ENCODE results near the gene ZNF318.
"Not testable (repeated sequence)": the region's sequence is repeated elsewhere in the genome, so short reads cannot be mapped to it uniquely, and the experiment has no call there.

ZNF318 gene

GRCh38 chr6:43395776-43396175, 26.3 kb upstream of the ZNF318 start:
- Histone ChIP-seq H3K9me3 (ENCODE audit: control extremely low read depth in 1 of 5, control insufficient read depth in 4 of 5, insufficient read depth in 2 of 5, low read depth in 1 of 5, low read length in 4 of 5) (no peaks in the 10 kb centered on the region), H3K36me3 (ENCODE audit: control insufficient read depth in 4 of 4, insufficient read depth in 4 of 4, low read length in 3 of 4) (no peaks in the 10 kb centered on the region), H3K4me3 (ENCODE audit: control insufficient read depth in 1 of 7, extremely low read depth in 1 of 7, insufficient read depth in 4 of 7, low read depth in 2 of 7, low read length in 6 of 7) (no peak overlapping the region), H3K27me3 (replicated peaks in 2 of 5; ENCODE audit: control insufficient read depth in 4 of 5, insufficient read depth in 5 of 5, low read length in 4 of 5) (peaks cover 0 to 55% (median 18%) of the 10 kb centered on the region in 5 experiments), H3K4me1 (ENCODE audit: control extremely low read depth in 1 of 4, control insufficient read depth in 4 of 4, insufficient read depth in 4 of 4, low read length in 3 of 4) (peaks cover 0 to 26% (median 20%) of the 10 kb centered on the region in 4 experiments), H3K27ac (ENCODE audit: insufficient read depth in 1 of 2, low read depth in 1 of 2, low read length in 2 of 2, poor library complexity in 1 of 2, severe bottlenecking in 2 of 2) (no peak overlapping the region)
- POLR2A ChIA-PET: interaction anchor here (0.7 kb wide), 1 partner anchor 50 kb away, joined by 4 read pairs; no protein-coding TSS in a partner anchor
- 49% methylated on average over 3 of the region's 4 CpGs for WGBS (ENCODE audit: insufficient coverage)
- CTCF ChIA-PET: interaction anchor here (1.1 to 1.6 kb wide), 5 partner anchors 12 to 131 kb away, joined by 3 to 4 read pairs (median 4); no protein-coding TSS in a partner anchor
- no peak for DNase-seq

- H3K4me3 ChIP-seq (ENCODE audit: control insufficient read depth in 1 of 7, extremely low read depth in 1 of 7, insufficient read depth in 4 of 7, low read depth in 2 of 7, low read length in 6 of 7): no peak overlapping the region
- no peak overlapping the region for H3K27ac ChIP-seq (ENCODE audit: insufficient read depth in 1 of 2, low read depth in 1 of 2, low read length in 2 of 2, poor library complexity in 1 of 2, severe bottlenecking in 2 of 2)
- peaks cover 0 to 31% (median 22%) of the 10 kb centered on the region in 4 experiments for H3K4me1 ChIP-seq (ENCODE audit: control extremely low read depth in 1 of 4, control insufficient read depth in 4 of 4, insufficient read depth in 4 of 4, low read length in 3 of 4)
- H3K36me3 ChIP-seq (ENCODE audit: control insufficient read depth in 4 of 4, insufficient read depth in 4 of 4, low read length in 3 of 4): no peaks in the 10 kb centered on the region
- POLR2A ChIA-PET: no interaction called here
- H3K9me3 ChIP-seq (ENCODE audit: control extremely low read depth in 1 of 5, control insufficient read depth in 4 of 5, insufficient read depth in 2 of 5, low read depth in 1 of 5, low read length in 4 of 5): no peaks in the 10 kb centered on the region
- DNase-seq: no peak
- CTCF ChIA-PET: interaction anchor here (1.2 to 2.5 kb wide), 4 partner anchors 11 to 39 kb away, joined by 3 to 14 read pairs (median 4); no protein-coding TSS in a partner anchor
- 95% methylated on average over 4 of the region's 4 CpGs for WGBS (ENCODE audit: insufficient coverage)
- peaks cover 0 to 56% (median 23%) of the 10 kb centered on the region in 5 experiments for H3K27me3 ChIP-seq (replicated peaks in 2 of 5; ENCODE audit: control insufficient read depth in 4 of 5, insufficient read depth in 5 of 5, low read length in 4 of 5)
These were observed 25.5 kb upstream of the ZNF318 start for GRCh38 chr6:43394982-43395381.

DNA sequence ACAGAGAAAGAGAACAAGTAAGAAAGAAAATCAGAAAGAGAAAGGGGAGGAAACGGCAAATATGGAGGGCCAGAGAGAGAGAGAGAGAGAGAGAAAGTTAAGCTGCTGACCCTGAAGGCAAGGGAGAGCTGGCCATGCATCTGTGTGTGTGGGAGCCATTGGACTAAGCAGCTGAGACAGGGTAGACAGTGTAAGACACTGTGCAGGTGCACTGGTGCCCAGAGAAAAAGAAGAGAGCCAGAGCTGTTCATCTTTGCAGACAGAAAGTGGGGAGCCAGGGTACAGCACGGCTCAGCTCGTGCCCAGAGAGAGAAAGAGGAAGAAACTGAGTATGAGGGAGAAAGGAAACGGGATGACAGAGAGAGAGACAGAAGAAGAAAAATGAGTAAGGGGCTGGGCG, 24.2 kb upstream of the ZNF318 start:
- no peaks in the 10 kb centered on the region for H3K9me3 ChIP-seq (ENCODE audit: control extremely low read depth in 1 of 5, control insufficient read depth in 4 of 5, insufficient read depth in 2 of 5, low read depth in 1 of 5, low read length in 4 of 5)
- CTCF ChIA-PET: interaction anchor here (0.7 to 2.5 kb wide), 6 partner anchors 9 to 93 kb away, joined by 3 to 14 read pairs (median 3); no protein-coding TSS in a partner anchor
- POLR2A ChIA-PET: interaction anchor here (0.8 kb wide), 1 partner anchor 73 kb away, joined by 3 read pairs; no protein-coding TSS in a partner anchor
- peaks cover 0 to 68% (median 31%) of the 10 kb centered on the region in 5 experiments for H3K27me3 ChIP-seq (replicated peaks in 2 of 5; ENCODE audit: control insufficient read depth in 4 of 5, insufficient read depth in 5 of 5, low read length in 4 of 5)
- DNase-seq: peak in 2 of 3 donors; percentile 45 to 54
- H3K4me1 ChIP-seq (ENCODE audit: control extremely low read depth in 1 of 4, control insufficient read depth in 4 of 4, insufficient read depth in 4 of 4, low read length in 3 of 4): peaks cover 0 to 31% (median 22%) of the 10 kb centered on the region in 4 experiments
- no peaks in the 10 kb centered on the region for H3K36me3 ChIP-seq (ENCODE audit: control insufficient read depth in 4 of 4, insufficient read depth in 4 of 4, low read length in 3 of 4)
- H3K27ac ChIP-seq (ENCODE audit: insufficient read depth in 1 of 2, low read depth in 1 of 2, low read length in 2 of 2, poor library complexity in 1 of 2, severe bottlenecking in 2 of 2): no peak overlapping the region
- WGBS (ENCODE audit: insufficient coverage): 3% methylated on average over 4 of the region's 5 CpGs
- H3K4me3 ChIP-seq (ENCODE audit: control insufficient read depth in 1 of 7, extremely low read depth in 1 of 7, insufficient read depth in 4 of 7, low read depth in 2 of 7, low read length in 6 of 7): peak overlapping the region in 3 of 7 experiments; percentile 8 to 53 (median 39)

GRCh38 chr6:43393133-43393532, 23.7 kb upstream of the ZNF318 start:
- H3K9me3 ChIP-seq (ENCODE audit: control extremely low read depth in 1 of 5, control insufficient read depth in 4 of 5, insufficient read depth in 2 of 5, low read depth in 1 of 5, low read length in 4 of 5); POLR2A ChIA-PET; H3K27ac ChIP-seq (ENCODE audit: insufficient read depth in 1 of 2, low read depth in 1 of 2, low read length in 2 of 2, poor library complexity in 1 of 2, severe bottlenecking in 2 of 2); H3K36me3 ChIP-seq (ENCODE audit: control insufficient read depth in 4 of 4, insufficient read depth in 4 of 4, low read length in 3 of 4): not testable (repeated sequence)
- peak in 1 of 3 donors; percentile 54 for DNase-seq
- H3K27me3 ChIP-seq (replicated peaks in 2 of 5; ENCODE audit: control insufficient read depth in 4 of 5, insufficient read depth in 5 of 5, low read length in 4 of 5): peaks cover 0 to 70% (median 32%) of the 10 kb centered on the region in 5 experiments
- peak overlapping the region in 2 of 7 experiments; percentile 39 to 53 for H3K4me3 ChIP-seq (ENCODE audit: control insufficient read depth in 1 of 7, extremely low read depth in 1 of 7, insufficient read depth in 4 of 7, low read depth in 2 of 7, low read length in 6 of 7)
- CTCF ChIA-PET: interaction anchor here (0.7 to 2.5 kb wide), 6 partner anchors 9 to 93 kb away, joined by 3 to 14 read pairs (median 3); no protein-coding TSS in a partner anchor
- WGBS (ENCODE audit: insufficient coverage): 22% methylated on average over 7 of the region's 11 CpGs
- peaks cover 0 to 31% (median 22%) of the 10 kb centered on the region in 4 experiments for H3K4me1 ChIP-seq (ENCODE audit: control extremely low read depth in 1 of 4, control insufficient read depth in 4 of 4, insufficient read depth in 4 of 4, low read length in 3 of 4)

GRCh38 chr6:43391440-43392031, 22.1 kb upstream of the ZNF318 start:
- WGBS (ENCODE audit: insufficient coverage): 1% methylated on average over 13 of the region's 13 CpGs
- Histone ChIP-seq H3K4me1 (ENCODE audit: control extremely low read depth in 1 of 4, control insufficient read depth in 4 of 4, insufficient read depth in 4 of 4, low read length in 3 of 4) (peaks cover 0 to 31% (median 22%) of the 10 kb centered on the region in 4 experiments), H3K27me3 (replicated peaks in 2 of 5; ENCODE audit: control insufficient read depth in 4 of 5, insufficient read depth in 5 of 5, low read length in 4 of 5) (peaks cover 3 to 79% (median 32%) of the 10 kb centered on the region in 5 experiments), H3K36me3 (ENCODE audit: control insufficient read depth in 4 of 4, insufficient read depth in 4 of 4, low read length in 3 of 4) (no peaks in the 10 kb centered on the region), H3K27ac (ENCODE audit: insufficient read depth in 1 of 2, low read depth in 1 of 2, low read length in 2 of 2, poor library complexity in 1 of 2, severe bottlenecking in 2 of 2) (no peak overlapping the region), H3K9me3 (ENCODE audit: control extremely low read depth in 1 of 5, control insufficient read depth in 4 of 5, insufficient read depth in 2 of 5, low read depth in 1 of 5, low read length in 4 of 5) (no peaks in the 10 kb centered on the region), H3K4me3 (ENCODE audit: control insufficient read depth in 1 of 7, extremely low read depth in 1 of 7, insufficient read depth in 4 of 7, low read depth in 2 of 7, low read length in 6 of 7) (peak overlapping the region in 3 of 7 experiments; percentile 7 to 40 (median 17))
- ChIA-PET POLR2A (interaction anchor here (0.7 kb wide), 1 partner anchor 22 kb away, joined by 3 read pairs; no protein-coding TSS in a partner anchor), CTCF (interaction anchor here (0.6 to 1.6 kb wide), 6 partner anchors 9 to 125 kb away, joined by 3 to 5 read pairs (median 4); partner anchors contain the start of genes POLR1C and YIPF3)
- DNase-seq: peak; percentile 74 to 91 (median 87)

DNA sequence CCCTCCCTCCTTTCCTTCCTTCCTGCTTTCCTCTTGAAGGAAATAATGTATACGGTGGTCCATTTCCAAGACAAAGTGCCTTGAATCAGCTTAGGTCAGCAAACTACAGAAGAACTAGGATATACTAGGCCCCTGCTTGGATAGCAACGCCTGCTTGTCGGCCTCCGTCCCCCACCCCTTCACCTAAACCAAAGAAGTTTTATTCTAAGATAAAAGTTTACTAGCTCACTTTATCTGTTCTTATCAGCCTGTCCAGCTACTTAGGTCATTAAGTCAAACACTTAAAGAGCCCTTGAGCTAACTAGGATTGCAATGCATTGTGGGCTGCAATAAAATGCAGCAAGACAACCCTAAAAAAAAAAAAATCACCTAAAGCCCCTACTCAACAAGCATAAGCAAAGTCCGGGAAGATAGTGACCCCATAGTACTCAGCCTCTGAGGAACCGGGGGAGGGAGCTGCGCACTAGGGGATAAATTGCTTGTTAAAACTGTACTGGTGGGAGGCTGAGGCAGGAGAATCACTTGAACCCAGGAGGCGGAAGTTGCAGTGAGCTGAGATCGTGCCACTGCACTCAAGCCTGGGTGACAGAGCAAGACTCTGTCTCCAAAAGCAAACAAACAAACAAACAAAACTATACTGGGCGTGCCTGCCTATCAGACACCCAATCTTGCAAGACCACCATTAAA, 21.4 kb upstream of the ZNF318 start:
- peak overlapping the region in 3 of 7 experiments; percentile 7 to 40 (median 17) for H3K4me3 ChIP-seq (ENCODE audit: control insufficient read depth in 1 of 7, extremely low read depth in 1 of 7, insufficient read depth in 4 of 7, low read depth in 2 of 7, low read length in 6 of 7)
- not testable (repeated sequence) for H3K27ac ChIP-seq (ENCODE audit: insufficient read depth in 1 of 2, low read depth in 1 of 2, low read length in 2 of 2, poor library complexity in 1 of 2, severe bottlenecking in 2 of 2)
- 38% methylated on average over 5 of the region's 10 CpGs for WGBS (ENCODE audit: insufficient coverage)

More for the DNA sequence above, 21.4 kb upstream of the ZNF318 start:
- peaks cover 3 to 84% (median 29%) of the 10 kb centered on the region in 5 experiments for H3K27me3 ChIP-seq (replicated peaks in 2 of 5; ENCODE audit: control insufficient read depth in 4 of 5, insufficient read depth in 5 of 5, low read length in 4 of 5)
- ChIA-PET POLR2A (interaction anchor here (0.7 kb wide), 1 partner anchor 21 kb away, joined by 3 read pairs; no protein-coding TSS in a partner anchor), CTCF (interaction anchor here (0.7 to 2.6 kb wide), 7 partner anchors 8 to 126 kb away, joined by 3 to 11 read pairs (median 4); partner anchors contain the start of genes POLR1C and YIPF3)
- H3K9me3 ChIP-seq (ENCODE audit: control extremely low read depth in 1 of 5, control insufficient read depth in 4 of 5, insufficient read depth in 2 of 5, low read depth in 1 of 5, low read length in 4 of 5); DNase-seq; H3K36me3 ChIP-seq (ENCODE audit: control insufficient read depth in 4 of 4, insufficient read depth in 4 of 4, low read length in 3 of 4): not testable (repeated sequence)
- H3K4me1 ChIP-seq (ENCODE audit: control extremely low read depth in 1 of 4, control insufficient read depth in 4 of 4, insufficient read depth in 4 of 4, low read length in 3 of 4): peaks cover 0 to 31% (median 22%) of the 10 kb centered on the region in 4 experiments

All from common myeloid progenitor, CD34-positive (primary cell).